OCI-M2 (cell line): ENCODE measurements around the gene EPN2.

Experiments
- DNase-seq: peaks from one replicate; lab custom pipeline; 2025; ENCODE audit not compliant: unreplicated experiment; lab: John Stamatoyannopoulos, UW

The EPN2 gene

DNA sequence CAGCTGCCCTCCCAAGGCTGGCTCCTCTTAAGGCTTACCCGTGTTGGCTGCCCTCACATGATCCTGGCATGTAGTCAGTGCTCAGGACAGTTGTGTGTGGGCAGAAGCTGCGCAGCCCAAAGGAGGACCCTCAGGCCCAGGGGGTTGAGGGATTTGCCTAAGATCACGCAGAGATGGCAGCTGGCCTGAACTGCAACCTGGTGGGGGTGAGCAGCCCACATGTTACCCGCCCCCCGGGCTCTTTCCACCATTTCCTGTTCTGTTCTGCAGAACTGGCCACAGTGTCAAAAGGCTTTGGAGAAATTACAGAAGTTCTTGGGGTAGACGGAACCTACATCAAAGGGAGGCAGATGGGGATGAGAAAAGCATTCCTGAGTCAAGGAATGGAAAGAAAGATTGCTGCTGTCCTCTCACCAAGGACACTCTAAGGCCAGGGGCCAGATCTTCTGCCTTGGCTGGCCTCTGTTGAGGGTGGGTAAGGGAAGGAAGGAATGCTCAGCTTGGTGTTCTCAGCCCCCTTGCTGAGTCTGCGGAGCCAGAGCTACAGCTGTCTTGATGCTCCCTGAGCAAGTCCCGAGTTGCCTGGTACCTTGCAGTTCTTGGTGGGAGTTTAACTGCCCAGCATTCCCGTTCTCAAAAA is 53.0 kb downstream of the EPN2 start:
- no peak for DNase-seq

DNA sequence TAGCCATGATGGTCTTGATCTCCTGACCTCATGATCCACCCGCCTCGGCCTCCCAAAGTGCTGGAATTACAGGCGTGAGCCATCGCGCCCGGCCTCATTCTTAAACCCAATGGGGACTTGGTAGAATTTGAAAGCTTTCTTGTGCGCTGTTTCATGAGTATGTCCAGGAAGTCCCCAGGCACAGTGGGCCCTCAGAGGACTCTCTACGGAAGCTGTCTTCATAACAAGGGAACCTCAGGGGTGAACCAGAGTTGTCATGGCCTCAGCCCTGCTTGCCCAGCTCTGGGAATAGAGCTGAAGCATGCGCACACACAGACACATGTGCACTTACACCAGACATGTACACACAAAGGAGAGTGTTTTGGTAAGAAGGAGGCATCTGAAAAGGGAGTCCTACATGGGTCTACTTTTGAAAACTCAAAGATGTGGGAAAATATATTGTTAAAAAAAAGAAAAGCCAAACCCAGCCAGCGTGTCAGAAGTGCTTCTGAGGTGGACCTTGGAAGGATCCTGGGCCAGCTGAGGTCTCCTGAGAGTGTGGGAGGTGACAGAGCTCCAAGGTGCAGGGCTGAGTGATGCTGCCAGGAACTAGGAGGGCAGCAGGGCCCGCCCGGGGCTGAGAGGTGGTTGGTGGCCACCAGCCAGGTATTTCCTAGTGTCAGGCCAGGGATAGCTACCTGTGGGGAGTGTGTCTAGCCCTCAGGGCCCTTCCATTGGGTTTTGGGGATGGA is 54.6 kb downstream of the EPN2 start:
- no peak for DNase-seq

GRCh38 chr17:19292377-19292711 is 55.2 kb downstream of the EPN2 start:
- no peak for DNase-seq

DNA sequence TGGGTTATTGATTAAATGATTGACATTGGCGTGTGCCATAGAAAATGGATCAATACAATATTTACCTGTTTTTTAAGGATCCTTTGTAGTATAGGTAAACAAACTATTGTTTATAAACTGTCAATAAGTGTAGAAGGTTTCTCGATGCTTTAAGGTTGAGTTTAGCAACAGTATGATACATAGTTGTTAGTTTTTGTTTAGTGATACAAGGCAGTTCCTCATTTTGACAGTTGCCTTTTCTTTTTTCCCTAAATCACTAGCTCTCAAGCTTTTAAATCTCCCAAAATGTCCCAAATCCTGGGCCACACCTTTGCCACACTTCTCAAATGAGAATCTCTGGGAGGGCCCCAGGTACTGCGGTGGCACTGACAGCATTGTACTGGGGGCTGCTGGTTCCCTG is 57.3 kb downstream of the EPN2 start:
- no peak for DNase-seq

DNA sequence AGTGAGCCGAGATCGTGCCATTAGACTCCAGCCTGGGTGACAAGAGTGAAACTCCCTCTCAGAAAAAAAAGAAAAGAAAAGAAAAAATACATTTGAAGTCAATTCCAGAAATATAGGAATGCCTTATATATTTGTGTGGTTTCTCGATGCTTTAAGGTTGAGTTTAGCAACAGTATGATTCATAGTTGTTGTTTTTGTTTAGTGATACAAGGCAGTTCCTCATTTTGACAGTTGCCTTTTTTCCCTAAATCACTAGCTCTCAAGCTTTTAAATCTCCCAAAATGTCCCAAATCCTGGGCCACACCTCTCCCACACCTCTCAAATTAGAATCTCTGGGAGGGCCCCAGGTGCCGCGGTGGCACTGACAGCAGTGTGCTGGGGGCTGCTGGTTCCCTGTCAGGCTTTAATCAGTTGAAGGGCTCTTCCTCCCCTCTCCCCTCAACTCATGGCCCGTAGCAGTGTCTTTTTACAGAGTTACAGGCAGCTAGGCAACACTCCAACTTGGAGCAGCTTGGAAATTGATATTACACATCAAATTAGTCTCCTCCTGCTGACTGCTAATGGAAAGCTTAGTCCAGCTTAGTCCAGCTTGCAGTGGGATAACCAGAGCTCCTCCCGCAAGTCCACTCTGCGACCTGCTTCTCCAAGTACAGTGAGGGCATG is 58.4 kb downstream of the EPN2 start:
- DNase-seq, result no peak

DNA sequence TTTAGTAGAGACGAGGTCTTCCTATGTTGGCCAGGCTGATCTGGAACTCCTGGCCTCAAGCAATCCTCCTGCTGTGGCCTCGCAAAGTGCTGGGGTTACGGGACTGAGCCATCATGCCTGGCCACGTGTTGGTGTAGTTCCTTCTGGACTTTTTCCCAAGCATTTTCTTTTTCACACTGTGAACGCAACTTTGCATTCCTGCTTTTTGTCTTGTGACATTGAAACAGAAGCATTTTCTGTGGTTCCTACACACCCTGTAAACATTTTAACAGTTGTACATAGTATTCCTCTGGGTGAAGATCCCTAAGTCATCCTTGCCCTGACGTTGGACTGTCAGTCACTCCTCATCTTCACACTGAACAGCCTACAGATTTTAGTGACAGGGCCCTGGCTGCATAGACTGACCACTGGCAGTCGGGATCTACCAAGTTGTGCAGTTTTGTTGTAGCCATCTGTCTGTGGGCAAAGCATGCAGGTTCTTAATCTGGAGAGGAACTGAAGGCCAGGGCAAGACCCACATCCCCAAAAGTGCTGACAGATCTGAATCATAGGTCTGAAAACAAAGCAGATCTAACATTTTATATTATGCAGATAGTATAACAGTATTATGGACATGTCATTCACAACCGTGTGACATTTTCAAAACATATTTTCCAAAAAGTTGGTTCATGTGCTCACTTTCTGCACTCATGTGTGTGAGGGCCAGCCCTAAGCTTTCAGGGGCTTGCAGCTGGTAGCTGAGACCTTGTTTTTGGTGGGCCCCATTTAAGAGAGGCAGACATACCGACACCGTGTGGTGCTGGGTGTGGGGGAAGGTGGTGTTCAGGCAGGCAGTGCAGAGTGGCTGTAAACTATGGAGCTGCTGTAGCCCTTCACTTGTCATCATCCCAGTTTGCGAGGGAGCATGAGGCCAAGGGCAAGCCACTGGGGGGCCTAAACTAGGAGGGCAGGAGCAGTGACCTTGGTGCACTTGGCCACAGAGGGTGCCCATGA is 59.9 kb downstream of the EPN2 start:
- no peak for DNase-seq

- DNase-seq, result no peak
Observed at GRCh38 chr17:19298569-19299213, 61.5 kb downstream of the EPN2 start.

- no peak for DNase-seq
Observed at GRCh38 chr17:19299214-19299747, 62.1 kb downstream of the EPN2 start.

- no peak for DNase-seq
Observed at GRCh38 chr17:19299866-19300265, 62.7 kb downstream of the EPN2 start.

DNA sequence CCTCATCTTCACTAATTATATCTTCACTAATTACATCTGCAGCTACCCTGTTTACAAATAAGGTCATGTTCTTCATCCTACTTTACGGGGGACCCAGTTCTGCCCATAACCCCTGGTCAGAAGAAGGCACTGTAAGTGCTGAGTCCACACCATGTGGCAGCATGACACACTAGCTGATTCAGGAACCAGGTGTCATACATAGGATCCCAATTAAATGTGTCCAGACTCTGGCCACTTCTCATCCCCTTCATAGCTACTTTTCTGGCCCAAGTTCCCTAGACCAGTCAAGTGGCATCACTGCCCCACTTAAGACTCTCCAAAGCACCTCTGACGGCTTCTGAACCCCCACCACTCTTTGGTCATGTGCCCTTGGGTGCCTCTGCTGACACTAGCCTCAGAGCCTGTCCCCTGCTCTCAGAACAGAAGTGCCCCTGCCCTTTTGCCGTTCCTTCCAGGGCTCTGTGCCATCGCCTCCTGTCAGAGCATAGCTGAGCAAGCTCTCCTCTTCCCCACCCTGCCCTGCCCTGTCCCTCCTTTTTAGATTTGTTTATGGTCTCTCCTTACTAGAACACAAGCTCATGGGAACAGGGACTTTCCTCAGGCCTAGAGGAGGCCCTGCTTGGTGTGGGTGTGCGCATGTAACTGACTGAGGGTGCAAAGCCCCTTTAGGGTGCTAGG is 64.2 kb downstream of the EPN2 start:
- no peak for DNase-seq

DNA sequence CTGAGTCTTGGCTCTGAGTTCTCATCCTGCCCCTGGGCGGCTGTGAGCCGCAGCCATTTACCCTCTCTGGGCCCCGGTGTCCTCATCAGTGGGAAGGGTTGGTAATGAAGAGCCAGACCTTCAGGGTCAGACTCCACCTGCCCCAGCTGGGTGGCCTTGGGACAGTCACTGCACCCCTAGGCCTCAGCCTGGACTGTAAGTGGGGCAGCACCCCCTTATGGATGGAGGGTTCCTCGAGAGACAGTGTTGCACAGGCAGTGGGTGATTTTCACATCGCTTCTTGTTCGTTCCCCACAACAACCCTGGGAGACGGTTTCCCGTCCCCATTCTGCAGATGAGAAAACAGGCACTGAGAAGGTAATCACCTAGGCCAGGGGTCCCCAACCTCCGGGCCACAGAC is 64.8 kb downstream of the EPN2 start:
- DNase-seq, result no peak

GRCh38 chr17:19302791-19303331 is 65.7 kb downstream of the EPN2 start:
- no peak for DNase-seq

DNA sequence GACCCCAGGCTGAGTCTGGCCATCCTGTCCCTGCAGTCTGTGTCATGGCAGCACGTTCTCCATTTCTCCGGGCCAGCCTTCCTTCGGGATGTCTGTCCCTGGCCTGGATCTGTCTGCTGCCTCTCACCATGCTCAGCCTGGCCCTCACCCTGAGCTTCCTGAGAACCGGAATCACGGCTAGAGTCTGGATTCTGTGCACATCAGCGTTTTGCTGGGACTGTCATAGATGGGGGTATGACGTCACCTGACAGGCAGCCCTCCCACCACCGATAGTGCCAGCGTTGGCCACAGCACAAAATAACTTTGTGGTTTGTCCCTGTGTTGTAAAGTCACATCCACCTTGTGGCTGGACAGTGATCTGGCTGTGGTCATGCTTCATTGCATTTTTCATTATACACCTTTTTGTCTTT is 66.2 kb downstream of the EPN2 start:
- DNase-seq, result no peak

GRCh38 chr17:19304209-19304608 is 67.0 kb downstream of the EPN2 start:
- DNase-seq, result no peak

- no peak for DNase-seq
Observed at GRCh38 chr17:19304751-19305150, 67.6 kb downstream of the EPN2 start.

- DNase-seq, result no peak
Observed at GRCh38 chr17:19305256-19305655, 68.1 kb downstream of the EPN2 start.

DNA sequence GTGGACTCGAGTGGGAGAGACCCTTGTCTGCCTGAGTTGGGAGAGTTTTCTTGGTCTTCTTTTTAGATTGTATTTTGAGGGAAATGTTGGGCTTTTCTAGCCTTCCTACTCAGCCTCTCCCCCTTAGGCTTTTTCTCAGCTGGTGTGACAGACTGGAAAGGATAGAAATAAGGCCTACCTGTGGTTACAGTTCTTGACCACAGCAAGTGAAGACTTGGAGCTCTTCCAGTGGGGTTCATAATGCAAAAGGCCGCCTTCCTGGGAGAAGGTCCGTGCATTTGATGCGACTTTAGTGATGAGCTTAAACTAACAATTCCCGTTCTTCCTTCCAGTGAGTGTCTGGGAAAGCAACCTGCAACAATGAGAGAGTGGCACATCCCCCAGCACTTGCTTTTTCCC is 68.6 kb downstream of the EPN2 start:
- no peak for DNase-seq

DNA sequence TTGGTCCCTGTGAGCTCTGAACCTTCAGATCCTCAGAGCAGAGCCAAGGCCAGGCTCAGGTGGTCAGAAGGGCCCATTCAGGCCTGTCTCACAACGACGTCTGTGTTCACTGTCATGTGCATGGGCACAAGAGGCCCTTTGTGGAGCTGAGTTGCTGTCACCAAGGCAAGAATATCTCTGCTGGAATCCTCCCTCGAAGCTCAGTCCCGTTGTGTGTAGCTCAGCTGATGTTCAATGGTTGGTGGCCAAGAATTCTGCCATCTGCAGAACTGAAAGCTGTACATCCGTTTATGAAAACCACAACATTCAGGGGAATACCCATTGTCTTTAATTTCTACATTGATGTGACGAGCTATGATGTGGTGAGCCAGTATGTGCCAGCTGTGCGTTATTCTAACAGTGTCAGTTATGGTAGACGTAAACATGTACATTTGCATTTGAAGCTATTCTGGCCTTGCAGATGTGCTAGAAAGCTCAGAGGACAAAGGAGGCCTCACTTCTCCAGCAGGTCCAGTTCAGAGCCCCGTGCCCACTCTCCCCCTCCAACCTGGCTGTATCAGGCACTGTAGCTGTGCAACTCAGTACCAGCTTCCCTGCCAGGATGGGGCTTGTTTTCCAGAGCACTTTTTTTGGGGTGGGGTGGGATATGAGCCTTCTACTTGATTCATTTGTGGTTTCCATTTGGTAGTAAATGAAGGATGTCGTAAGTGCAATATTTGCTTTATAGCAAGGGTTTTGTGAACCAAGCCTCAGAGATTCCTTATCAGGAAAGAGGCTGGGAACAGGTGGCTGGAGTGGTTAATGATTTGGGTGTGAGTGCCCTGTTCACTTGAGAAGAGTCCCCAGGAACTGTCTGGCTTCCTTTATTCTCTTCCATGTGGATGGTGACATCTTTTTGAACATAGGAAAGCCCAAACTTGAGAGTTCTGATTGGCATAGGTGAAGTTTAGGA is 69.3 kb downstream of the EPN2 start:
- DNase-seq, result no peak

DNA sequence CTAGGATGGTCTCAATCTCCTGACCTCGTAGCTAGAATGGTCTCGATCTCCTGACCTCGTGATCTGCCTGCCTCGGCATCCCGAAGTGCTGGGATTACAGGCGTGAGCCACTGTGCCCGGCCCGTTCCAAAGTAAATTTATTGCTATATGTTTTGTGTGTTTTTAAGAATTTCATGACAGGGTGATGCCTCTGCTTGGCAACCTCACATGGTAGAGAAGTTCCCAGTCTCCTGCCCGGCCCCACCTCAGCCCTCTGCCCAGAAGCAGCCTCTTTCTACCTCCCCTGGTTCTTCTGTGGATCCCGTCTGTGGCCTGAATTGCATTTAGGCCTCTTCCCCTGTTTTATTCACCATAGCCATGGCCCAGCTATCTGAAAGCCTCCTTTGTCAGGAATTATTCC is 70.4 kb downstream of the EPN2 start:
- DNase-seq, result no peak
